Neural progenitor cell (in vitro differentiated cells): Measurements from ENCODE around the gene IFTAP. TPM values are rescaled to one million over a fixed set of nuclear protein-coding genes. Genes with fewer than 3 reads are reported as not detected.

Experiments used
- DNase-seq: peaks from one replicate; pipeline ENCODE4 v3.0.0-alpha.2; 2016; ENCODE audit warnings: low spot score
- H2AFZ ChIP-seq: fragments of 200-600 bp; sonication (generic); replicated peaks from 2 replicates; pipeline ENCODE4 v1.6.1; 2016; ENCODE audit warnings: antibody characterized with exemption
- H3F3A ChIP-seq: fragments of 200-600 bp; sonication (generic); 2 replicates; pipeline ENCODE4 v1.6.1; 2016; ENCODE audit warnings: antibody characterized with exemption, low read depth
- H3K27ac ChIP-seq: fragments of 200-600 bp; sonication (generic); 2 replicates; pipeline ENCODE4 v1.5.1; 2016; ENCODE audit warnings: mild to moderate bottlenecking
- H3K27me3 ChIP-seq: fragments of 200-600 bp; sonication (generic); 2 replicates; pipeline ENCODE4 v1.6.1; 2016; ENCODE audit warnings: mild to moderate bottlenecking, moderate library complexity
- H3K36me3 ChIP-seq: fragments of 200-600 bp; sonication (generic); 2 replicates; pipeline ENCODE4 v1.5.1; 2016
- H3K4me1 ChIP-seq: fragments of 200-600 bp; sonication (generic); 2 replicates; pipeline ENCODE4 v1.6.1; 2016; ENCODE audit warnings: mixed run types
- H3K4me2 ChIP-seq: fragments of 200-600 bp; sonication (generic); 2 replicates; pipeline ENCODE4 v1.6.1; 2016
- H3K4me3 ChIP-seq: fragments of 200-600 bp; sonication (generic); 2 replicates; pipeline ENCODE4 v1.5.1; 2016
- H3K79me2 ChIP-seq: fragments of 200-600 bp; sonication (generic); 2 replicates; pipeline ENCODE4 v1.6.1; 2016; ENCODE audit warnings: low read depth
- H3K9ac ChIP-seq: fragments of 200-600 bp; sonication (generic); 2 replicates; pipeline ENCODE4 v1.6.1; 2016
- H3K9me3 ChIP-seq: fragments of 200-600 bp; sonication (generic); 2 replicates; pipeline ENCODE4 v1.5.1; 2016; ENCODE audit warnings: low read depth
- H4K20me1 ChIP-seq: fragments of 200-600 bp; sonication (generic); 2 replicates; pipeline ENCODE4 v1.6.1; 2016; ENCODE audit warnings: low read depth
- H3K27ac Mint-ChIP-seq: 3 replicates; pipeline ENCODE4 v1.8.0; 2021; ENCODE audit warnings: mixed read lengths
- H3K27me3 Mint-ChIP-seq: 2 replicates; pipeline ENCODE4 v1.8.0; 2022; ENCODE audit warnings: low read depth, mild to moderate bottlenecking, inconsistent platforms, moderate library complexity, mixed read lengths; ENCODE audit not compliant: insufficient read depth
- H3K36me3 Mint-ChIP-seq: 3 replicates; pipeline ENCODE4 v1.8.0; 2021; ENCODE audit warnings: mixed read lengths
- H3K4me1 Mint-ChIP-seq: 3 replicates; pipeline ENCODE4 v1.8.0; 2021; ENCODE audit warnings: mixed read lengths
- H3K4me3 Mint-ChIP-seq: 3 replicates; pipeline ENCODE4 v1.8.0; 2021; ENCODE audit warnings: mild to moderate bottlenecking, moderate library complexity, mixed read lengths
- H3K9me3 Mint-ChIP-seq: 3 replicates; pipeline ENCODE4 v1.8.0; 2020; ENCODE audit warnings: mixed read lengths
- CTCF ChIP-seq: fragments of 200-600 bp; sonication (generic); IDR thresholded peaks from 2 replicates; pipeline ENCODE4 v1.5.1; 2017; ENCODE audit warnings: antibody characterized with exemption, mild to moderate bottlenecking
- EZH2 ChIP-seq: fragments of 200-600 bp; sonication (generic); IDR thresholded peaks from 2 replicates; pipeline ENCODE4 v1.6.1; 2017; ENCODE audit warnings: antibody characterized with exemption, mild to moderate bottlenecking, moderate library complexity
- EZH2phosphoT487 ChIP-seq: fragments of 200-600 bp; sonication (generic); IDR thresholded peaks from 2 replicates; pipeline ENCODE4 v1.6.1; 2017; ENCODE audit warnings: antibody characterized with exemption
- total RNA-seq: library from RNA; depleted of rRNA; stranded (reverse); fragments of >200 nt; gene quantifications from 2 replicates; pipeline ENCODE4 v1.2.3, GENCODE V29; 2015; ENCODE audit warnings: low replicate concordance

Gene IFTAP
- total RNA-seq, 1 donor from 2014 or later: 112 TPM

GRCh38 chr11:36627471-36627870 lies 33.2 kb downstream of the IFTAP start:
- Histone ChIP-seq H3K79me2 (no peaks in the 10 kb centered on the region), H3F3A (no peaks in the 10 kb centered on the region), H3K27ac (no peak overlapping the region), H3K9ac (no peak overlapping the region), H3K4me3 (no peak overlapping the region), H3K4me2 (no peak overlapping the region), H4K20me1 (no peaks in the 10 kb centered on the region), H2AFZ (no peak overlapping the region), H3K4me1 (peaks cover 19% of the 10 kb centered on the region), H3K9me3 (no peaks in the 10 kb centered on the region), H3K36me3 (no peaks in the 10 kb centered on the region), H3K27me3 (no peaks in the 10 kb centered on the region)
- H3K4me1 Mint-ChIP-seq: peaks cover 13% of the 10 kb centered on the region
- no peaks in the 10 kb centered on the region for H3K9me3 Mint-ChIP-seq
- TF ChIP-seq CTCF (no peak), EZH2 (no peak), EZH2phosphoT487 (no peak)
- no peak for DNase-seq
- H3K27me3 Mint-ChIP-seq: no peaks in the 10 kb centered on the region
- no peak overlapping the region for H3K27ac Mint-ChIP-seq
- H3K4me3 Mint-ChIP-seq: no peak overlapping the region
- no peaks in the 10 kb centered on the region for H3K36me3 Mint-ChIP-seq

DNA sequence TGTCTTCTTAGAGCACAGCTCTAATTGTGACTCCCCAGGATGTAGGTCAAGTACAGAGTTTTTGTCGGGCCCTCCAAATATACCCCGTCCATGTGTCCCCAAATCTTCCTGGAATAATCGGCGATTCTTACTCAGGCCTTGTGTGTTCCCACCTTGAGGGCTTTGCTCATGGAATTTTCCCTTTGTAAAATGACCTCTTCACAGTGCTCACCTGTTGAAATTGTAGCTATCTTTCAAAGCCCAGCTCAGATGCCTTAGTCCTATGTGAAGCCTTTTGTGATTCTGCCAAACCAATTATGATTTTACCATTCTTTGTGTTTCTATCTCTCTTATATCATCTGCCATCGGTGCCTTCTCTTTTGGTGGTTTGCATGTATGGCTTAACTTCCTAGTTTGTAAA lies 33.8 kb downstream of the IFTAP start:
- H3K36me3 Mint-ChIP-seq: no peaks in the 10 kb centered on the region
- H3K4me1 Mint-ChIP-seq: peaks cover 13% of the 10 kb centered on the region
- Histone ChIP-seq H3K27me3 (no peaks in the 10 kb centered on the region), H3F3A (no peaks in the 10 kb centered on the region), H3K36me3 (no peaks in the 10 kb centered on the region), H3K4me3 (no peak overlapping the region), H3K27ac (no peak overlapping the region), H3K79me2 (no peaks in the 10 kb centered on the region), H3K9ac (no peak overlapping the region), H3K9me3 (no peaks in the 10 kb centered on the region), H2AFZ (no peak overlapping the region), H4K20me1 (no peaks in the 10 kb centered on the region), H3K4me1 (peaks cover 19% of the 10 kb centered on the region), H3K4me2 (no peak overlapping the region)
- no peak overlapping the region for H3K4me3 Mint-ChIP-seq
- no peaks in the 10 kb centered on the region for H3K9me3 Mint-ChIP-seq
- H3K27me3 Mint-ChIP-seq: no peaks in the 10 kb centered on the region
- H3K27ac Mint-ChIP-seq: no peak overlapping the region
- no peak for TF ChIP-seq EZH2phosphoT487
- TF ChIP-seq EZH2: no peak
- no peak for TF ChIP-seq CTCF
- DNase-seq: no peak

DNA sequence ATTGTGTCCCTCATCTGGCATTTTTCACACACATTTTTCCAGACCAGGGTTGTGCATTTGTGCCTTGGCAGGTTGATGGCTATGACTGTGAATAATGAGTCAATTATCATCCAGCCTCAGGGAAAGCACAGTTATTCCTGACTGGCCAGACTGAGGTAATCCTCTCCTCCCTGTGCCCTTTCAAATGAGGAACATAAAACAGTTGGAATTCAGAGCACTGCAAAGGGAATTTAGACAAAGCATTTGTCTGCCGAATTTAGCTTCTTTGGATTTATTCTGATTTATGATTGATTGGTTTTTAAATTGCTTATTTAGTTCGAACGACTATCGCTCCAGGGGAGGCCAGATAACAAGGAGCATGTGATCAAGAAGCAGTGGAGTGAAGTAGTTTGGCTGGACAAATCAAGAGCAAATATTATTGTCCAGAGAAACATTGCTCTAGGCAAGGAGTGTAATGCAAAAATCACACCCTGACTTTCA lies 34.5 kb downstream of the IFTAP start:
- Histone ChIP-seq H3F3A (no peaks in the 10 kb centered on the region), H3K27ac (no peak overlapping the region), H3K9ac (no peak overlapping the region), H3K79me2 (no peaks in the 10 kb centered on the region), H3K4me2 (peak overlapping the region; percentile 32), H3K9me3 (no peaks in the 10 kb centered on the region), H3K4me1 (peaks cover 19% of the 10 kb centered on the region), H3K4me3 (no peak overlapping the region), H3K27me3 (no peaks in the 10 kb centered on the region), H3K36me3 (no peaks in the 10 kb centered on the region), H4K20me1 (no peaks in the 10 kb centered on the region), H2AFZ (no peak overlapping the region)
- H3K36me3 Mint-ChIP-seq: peaks cover under 1% of the 10 kb centered on the region
- no peaks in the 10 kb centered on the region for H3K9me3 Mint-ChIP-seq
- H3K27me3 Mint-ChIP-seq: no peaks in the 10 kb centered on the region
- no peak overlapping the region for H3K4me3 Mint-ChIP-seq
- DNase-seq: peak; percentile 10
- peak overlapping the region; percentile 13 for H3K27ac Mint-ChIP-seq
- TF ChIP-seq CTCF (no peak), EZH2phosphoT487 (no peak), EZH2 (no peak)
- H3K4me1 Mint-ChIP-seq: peaks cover 13% of the 10 kb centered on the region
